ENCODE data around the gene CABLES1. TPM values are rescaled to one million over a fixed set of nuclear protein-coding genes. Genes with fewer than 3 reads are reported as not detected.

Gene CABLES1
- total RNA-seq, 2 donors from 2014 or later: 9.9 to 16.7 TPM

DNA sequence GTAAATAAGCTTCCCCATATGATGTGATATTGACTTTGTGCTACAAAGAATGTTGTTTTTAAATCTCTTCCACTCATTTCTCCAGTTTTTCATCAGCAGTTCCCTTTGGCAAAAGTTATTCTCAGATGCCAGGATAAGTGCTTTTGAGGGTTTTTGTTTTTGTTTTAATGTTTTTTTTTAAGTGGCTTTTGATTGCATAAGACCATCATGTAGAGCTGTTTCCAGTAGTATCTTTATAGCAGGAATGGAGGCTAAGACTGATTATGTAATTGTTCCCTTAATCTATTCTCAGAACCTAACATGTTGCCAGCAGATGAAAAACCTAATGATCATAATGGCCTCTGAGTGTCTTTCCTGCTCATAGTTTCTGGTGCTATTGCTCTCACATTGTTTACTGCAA, 77.9 kb downstream of the CABLES1 start:
- Histone ChIP-seq H3K27ac (ENCODE audit: low read depth, low read length) (no peak overlapping the region), H3K9ac (ENCODE audit: extremely low read depth, low read length, poor library complexity, severe bottlenecking) (no peak overlapping the region), H3K4me3 (ENCODE audit: low read length) (no peak overlapping the region), H3K36me3 (ENCODE audit: control insufficient read depth, insufficient read depth, low read length) (no peaks in the 10 kb centered on the region), H3K9me3 (ENCODE audit: control insufficient read depth, low read length) (peaks cover 8% of the 10 kb centered on the region), H3K27me3 (ENCODE audit: control insufficient read depth, insufficient read depth, low read length, poor library complexity, severe bottlenecking) (no peaks in the 10 kb centered on the region), H3K4me1 (ENCODE audit: control insufficient read depth, insufficient read depth, low read length) (no peaks in the 10 kb centered on the region)
- Mint-ChIP-seq H3K4me3 (no peak overlapping the region), H3K27me3 (ENCODE audit: insufficient read depth) (no peaks in the 10 kb centered on the region), H3K27ac (no peak overlapping the region), H3K9me3 (peaks cover 4% of the 10 kb centered on the region), H3K36me3 (ENCODE audit: low read depth) (peaks cover 58% of the 10 kb centered on the region), H3K4me1 (no peaks in the 10 kb centered on the region)
- DNase-seq: no peak
- TF ChIP-seq, protein P1, sequence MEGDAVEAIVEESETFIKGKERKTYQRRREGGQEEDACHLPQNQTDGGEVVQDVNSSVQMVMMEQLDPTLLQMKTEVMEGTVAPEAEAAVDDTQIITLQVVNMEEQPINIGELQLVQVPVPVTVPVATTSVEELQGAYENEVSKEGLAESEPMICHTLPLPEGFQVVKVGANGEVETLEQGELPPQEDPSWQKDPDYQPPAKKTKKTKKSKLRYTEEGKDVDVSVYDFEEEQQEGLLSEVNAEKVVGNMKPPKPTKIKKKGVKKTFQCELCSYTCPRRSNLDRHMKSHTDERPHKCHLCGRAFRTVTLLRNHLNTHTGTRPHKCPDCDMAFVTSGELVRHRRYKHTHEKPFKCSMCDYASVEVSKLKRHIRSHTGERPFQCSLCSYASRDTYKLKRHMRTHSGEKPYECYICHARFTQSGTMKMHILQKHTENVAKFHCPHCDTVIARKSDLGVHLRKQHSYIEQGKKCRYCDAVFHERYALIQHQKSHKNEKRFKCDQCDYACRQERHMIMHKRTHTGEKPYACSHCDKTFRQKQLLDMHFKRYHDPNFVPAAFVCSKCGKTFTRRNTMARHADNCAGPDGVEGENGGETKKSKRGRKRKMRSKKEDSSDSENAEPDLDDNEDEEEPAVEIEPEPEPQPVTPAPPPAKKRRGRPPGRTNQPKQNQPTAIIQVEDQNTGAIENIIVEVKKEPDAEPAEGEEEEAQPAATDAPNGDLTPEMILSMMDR (conservative IDR thresholded peaks at IDR 0.05): no peak

- no peaks in the 10 kb centered on the region for H3K27me3 ChIP-seq (ENCODE audit: control insufficient read depth, insufficient read depth, low read length, poor library complexity, severe bottlenecking)
- no peak overlapping the region for H3K4me3 ChIP-seq (ENCODE audit: low read length)
- Mint-ChIP-seq H3K9me3 (no peaks in the 10 kb centered on the region), H3K27ac (no peak overlapping the region), H3K36me3 (ENCODE audit: low read depth) (peaks cover 50% of the 10 kb centered on the region), H3K27me3 (ENCODE audit: insufficient read depth) (no peaks in the 10 kb centered on the region), H3K4me3 (no peak overlapping the region), H3K4me1 (no peaks in the 10 kb centered on the region)
- TF ChIP-seq, protein P1 (conservative IDR thresholded peaks at IDR 0.05): no peak
- WGBS, 2 experiments (ENCODE audit: insufficient coverage in 1 of 2, insufficient read length in 1 of 2): 93 to 95% methylated on average over 8 to 11 of the region's 11 CpGs
- H3K9ac ChIP-seq (ENCODE audit: extremely low read depth, low read length, poor library complexity, severe bottlenecking): no peak overlapping the region
- H3K27ac ChIP-seq (ENCODE audit: low read depth, low read length): no peak overlapping the region
- no peaks in the 10 kb centered on the region for H3K36me3 ChIP-seq (ENCODE audit: control insufficient read depth, insufficient read depth, low read length)
- DNase-seq: no peak
- no peaks in the 10 kb centered on the region for H3K9me3 ChIP-seq (ENCODE audit: control insufficient read depth, low read length)
- H3K4me1 ChIP-seq (ENCODE audit: control insufficient read depth, insufficient read depth, low read length): no peaks in the 10 kb centered on the region
These were observed 82.5 kb downstream of the CABLES1 start for GRCh38 chr18:23217781-23218180.

DNA sequence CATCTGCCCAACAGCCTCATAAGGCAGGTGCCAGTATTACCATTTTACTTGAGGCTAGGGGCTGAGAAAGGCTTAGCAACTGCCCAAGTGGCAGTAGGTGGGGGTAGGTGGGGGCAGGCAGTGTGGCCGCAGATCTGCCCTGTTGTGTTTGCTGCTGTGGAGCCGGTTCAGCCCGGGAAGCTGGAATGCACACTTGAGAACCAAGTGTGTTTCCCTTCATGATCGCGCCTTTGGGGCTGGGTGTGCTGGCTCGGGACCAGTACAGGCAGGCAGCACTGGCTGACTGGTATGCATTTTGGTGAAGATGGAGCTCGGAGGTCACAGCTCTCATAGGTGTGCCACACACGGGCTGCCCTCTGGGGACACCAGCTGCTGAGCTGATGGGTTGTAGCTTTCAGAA, 85.1 kb downstream of the CABLES1 start:
- Histone ChIP-seq H3K27ac (ENCODE audit: low read depth, low read length) (no peak overlapping the region), H3K4me3 (ENCODE audit: low read length) (no peak overlapping the region), H3K4me1 (ENCODE audit: control insufficient read depth, insufficient read depth, low read length) (no peaks in the 10 kb centered on the region), H3K27me3 (ENCODE audit: control insufficient read depth, insufficient read depth, low read length, poor library complexity, severe bottlenecking) (no peaks in the 10 kb centered on the region), H3K36me3 (ENCODE audit: control insufficient read depth, insufficient read depth, low read length) (no peaks in the 10 kb centered on the region), H3K9me3 (ENCODE audit: control insufficient read depth, low read length) (no peaks in the 10 kb centered on the region), H3K9ac (ENCODE audit: extremely low read depth, low read length, poor library complexity, severe bottlenecking) (no peak overlapping the region)
- Mint-ChIP-seq H3K27ac (no peak overlapping the region), H3K4me1 (no peaks in the 10 kb centered on the region), H3K36me3 (ENCODE audit: low read depth) (peaks cover 43% of the 10 kb centered on the region), H3K27me3 (ENCODE audit: insufficient read depth) (no peaks in the 10 kb centered on the region), H3K4me3 (no peak overlapping the region), H3K9me3 (no peaks in the 10 kb centered on the region)
- WGBS, 2 experiments (ENCODE audit: insufficient coverage in 1 of 2, insufficient read length in 1 of 2): 92 to 93% methylated on average over 3 to 8 of the region's 8 CpGs
- TF ChIP-seq, protein P1 (conservative IDR thresholded peaks at IDR 0.05): no peak
- DNase-seq: no peak
